ENCODE data around the gene WDHD1. TPM values are rescaled to one million over a fixed set of nuclear protein-coding genes. Genes with fewer than 3 reads are reported as not detected.
"Not testable (repeated sequence)": the region's sequence is repeated elsewhere in the genome, so short reads cannot be mapped to it uniquely, and the experiment has no call there.

Gene WDHD1
- total RNA-seq, 1 experiment from 2014 or later, result 27.5 TPM

DNA sequence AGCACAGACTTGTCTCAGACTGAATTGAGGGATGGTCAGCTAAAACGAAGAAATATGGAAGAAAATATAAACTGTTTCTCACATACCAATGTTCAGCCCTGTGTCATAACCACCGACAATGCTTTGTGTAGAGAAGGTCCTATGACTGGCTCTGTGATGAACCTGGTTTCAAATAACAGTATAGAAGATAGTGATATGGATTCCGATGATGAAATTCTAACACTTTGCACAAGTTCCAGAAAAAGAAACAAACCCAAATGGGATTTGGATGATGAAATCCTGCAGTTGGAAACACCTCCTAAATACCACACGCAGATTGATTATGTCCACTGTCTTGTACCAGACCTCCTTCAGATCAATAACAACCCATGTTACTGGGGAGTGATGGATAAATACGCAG, 16.6 kb upstream of the WDHD1 start:
- no peak overlapping the region for H3K4me3 ChIP-seq (ENCODE audit: low read depth, low read length)
- H3K4me3 Mint-ChIP-seq (ENCODE audit: unreplicated experiment), result no peak overlapping the region
- H3K9me3 ChIP-seq, result no peaks in the 10 kb centered on the region
- no peaks in the 10 kb centered on the region for H3K27me3 Mint-ChIP-seq (ENCODE audit: insufficient read depth, unreplicated experiment)
- CTCF ChIA-PET, result no interaction called here
- no peak for DNase-seq
- POLR2A ChIA-PET, result no interaction called here
- intact Hi-C loops (cut with micrococcal nuclease; ENCODE audit: unreplicated experiment), result no loop called here
- H3K27ac Mint-ChIP-seq (ENCODE audit: unreplicated experiment), result no peak overlapping the region
- peaks cover 20% of the 10 kb centered on the region for H3K36me3 Mint-ChIP-seq (ENCODE audit: insufficient read depth, unreplicated experiment)
- no TSS peak for BruUV-seq (replicated peaks)
- H3K27me3 ChIP-seq (replicated peaks; ENCODE audit: control insufficient read depth, insufficient read depth, low read length), result no peaks in the 10 kb centered on the region
- H3K36me3 ChIP-seq (ENCODE audit: control insufficient read depth, insufficient read depth, low read length), result no peaks in the 10 kb centered on the region
- no peaks in the 10 kb centered on the region for H3K9me3 Mint-ChIP-seq (ENCODE audit: unreplicated experiment)
- TF ChIP-seq, protein P1, sequence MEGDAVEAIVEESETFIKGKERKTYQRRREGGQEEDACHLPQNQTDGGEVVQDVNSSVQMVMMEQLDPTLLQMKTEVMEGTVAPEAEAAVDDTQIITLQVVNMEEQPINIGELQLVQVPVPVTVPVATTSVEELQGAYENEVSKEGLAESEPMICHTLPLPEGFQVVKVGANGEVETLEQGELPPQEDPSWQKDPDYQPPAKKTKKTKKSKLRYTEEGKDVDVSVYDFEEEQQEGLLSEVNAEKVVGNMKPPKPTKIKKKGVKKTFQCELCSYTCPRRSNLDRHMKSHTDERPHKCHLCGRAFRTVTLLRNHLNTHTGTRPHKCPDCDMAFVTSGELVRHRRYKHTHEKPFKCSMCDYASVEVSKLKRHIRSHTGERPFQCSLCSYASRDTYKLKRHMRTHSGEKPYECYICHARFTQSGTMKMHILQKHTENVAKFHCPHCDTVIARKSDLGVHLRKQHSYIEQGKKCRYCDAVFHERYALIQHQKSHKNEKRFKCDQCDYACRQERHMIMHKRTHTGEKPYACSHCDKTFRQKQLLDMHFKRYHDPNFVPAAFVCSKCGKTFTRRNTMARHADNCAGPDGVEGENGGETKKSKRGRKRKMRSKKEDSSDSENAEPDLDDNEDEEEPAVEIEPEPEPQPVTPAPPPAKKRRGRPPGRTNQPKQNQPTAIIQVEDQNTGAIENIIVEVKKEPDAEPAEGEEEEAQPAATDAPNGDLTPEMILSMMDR (IDR thresholded peaks at IDR 0.05; ENCODE audit: insufficient read depth in 1 of 2, low read depth in 1 of 2, low read length in 1 of 2, severe bottlenecking in 1 of 2, unreplicated experiment in 1 of 2), result no peak
- no peaks in the 10 kb centered on the region for H3K4me1 ChIP-seq
- no peaks in the 10 kb centered on the region for H3K4me1 Mint-ChIP-seq (ENCODE audit: low read depth, unreplicated experiment)

DNA sequence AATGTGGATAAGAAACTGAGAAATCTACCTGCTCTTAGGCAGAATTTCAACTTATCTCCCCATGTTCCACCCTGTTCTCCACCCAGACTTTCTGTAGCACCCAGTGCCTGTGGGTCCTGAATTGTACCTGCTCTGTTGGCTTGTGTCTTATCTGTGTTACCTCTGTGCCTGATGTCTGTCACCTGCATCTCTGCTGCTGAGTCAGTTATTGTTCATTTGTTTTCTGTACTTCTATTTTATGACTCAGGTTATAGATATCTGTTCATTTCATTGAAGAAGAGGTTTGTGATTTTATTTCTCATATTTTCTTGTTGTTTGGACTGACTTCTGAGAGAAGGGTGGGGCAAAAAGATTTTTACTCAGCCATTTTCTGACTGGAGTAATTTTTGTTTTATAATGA, 11.8 kb upstream of the WDHD1 start:
- peaks cover 55% of the 10 kb centered on the region for H3K36me3 Mint-ChIP-seq (ENCODE audit: insufficient read depth, unreplicated experiment)
- no peaks in the 10 kb centered on the region for H3K4me1 ChIP-seq
- TF ChIP-seq, protein P1 (IDR thresholded peaks at IDR 0.05; ENCODE audit: insufficient read depth in 1 of 2, low read depth in 1 of 2, low read length in 1 of 2, severe bottlenecking in 1 of 2, unreplicated experiment in 1 of 2), result no peak
- H3K27ac Mint-ChIP-seq (ENCODE audit: unreplicated experiment), result peak overlapping the region; percentile 25
- ChIA-PET CTCF (no interaction called here), POLR2A (interaction anchor here (1.4 kb wide), 1 partner anchor 12 kb away, joined by 5 read pairs; the partner anchor contains the start of genes SOCS4 and WDHD1)
- H3K4me1 Mint-ChIP-seq (ENCODE audit: low read depth, unreplicated experiment), result no peaks in the 10 kb centered on the region
- H3K27me3 ChIP-seq (replicated peaks; ENCODE audit: control insufficient read depth, insufficient read depth, low read length), result no peaks in the 10 kb centered on the region
- no peak for DNase-seq
- H3K4me3 Mint-ChIP-seq (ENCODE audit: unreplicated experiment), result no peak overlapping the region
- H3K36me3 ChIP-seq (ENCODE audit: control insufficient read depth, insufficient read depth, low read length), result no peaks in the 10 kb centered on the region; the same call in 1 of the 2 replicates
- no peaks in the 10 kb centered on the region for H3K9me3 ChIP-seq
- H3K9me3 Mint-ChIP-seq (ENCODE audit: unreplicated experiment), result no peaks in the 10 kb centered on the region
- BruUV-seq (replicated peaks), result no TSS peak
- H3K4me3 ChIP-seq (ENCODE audit: low read depth, low read length), result no peak overlapping the region
- no peaks in the 10 kb centered on the region for H3K27me3 Mint-ChIP-seq (ENCODE audit: insufficient read depth, unreplicated experiment)
- intact Hi-C loops (cut with micrococcal nuclease; ENCODE audit: unreplicated experiment), result no loop called here

DNA sequence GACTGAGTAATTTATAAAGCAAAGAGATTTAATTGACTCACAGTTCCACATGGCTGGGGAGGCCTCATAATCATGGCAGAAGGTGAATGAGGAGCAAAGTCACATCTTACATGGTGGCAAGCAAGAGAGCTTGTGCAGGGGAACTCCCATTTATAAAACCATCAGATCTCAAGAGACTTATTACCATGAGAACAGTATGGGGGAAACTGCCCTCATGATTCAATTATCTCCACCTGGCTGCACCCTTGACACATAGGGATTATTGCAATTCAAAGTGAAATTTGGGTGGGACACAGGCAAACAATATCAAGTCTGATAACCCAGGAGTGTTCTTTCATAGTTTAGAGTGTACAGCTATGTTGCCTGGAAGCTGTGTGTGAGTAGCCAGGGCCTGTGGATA, 11.1 kb upstream of the WDHD1 start:
- BruUV-seq (replicated peaks); H3K9me3 ChIP-seq; intact Hi-C loops (cut with micrococcal nuclease; ENCODE audit: unreplicated experiment); H3K4me1 Mint-ChIP-seq (ENCODE audit: low read depth, unreplicated experiment); CTCF ChIA-PET; H3K4me3 ChIP-seq (ENCODE audit: low read depth, low read length); H3K4me3 Mint-ChIP-seq (ENCODE audit: unreplicated experiment); H3K27ac Mint-ChIP-seq (ENCODE audit: unreplicated experiment); H3K36me3 ChIP-seq (ENCODE audit: control insufficient read depth, insufficient read depth, low read length); DNase-seq; H3K27me3 Mint-ChIP-seq (ENCODE audit: insufficient read depth, unreplicated experiment); H3K4me1 ChIP-seq; H3K9me3 Mint-ChIP-seq (ENCODE audit: unreplicated experiment); H3K27me3 ChIP-seq (replicated peaks; ENCODE audit: control insufficient read depth, insufficient read depth, low read length): not testable (repeated sequence)
- POLR2A ChIA-PET, result interaction anchor here (1.4 kb wide), 1 partner anchor 11 kb away, joined by 5 read pairs; the partner anchor contains the start of genes SOCS4 and WDHD1
- peaks cover 50% of the 10 kb centered on the region for H3K36me3 Mint-ChIP-seq (ENCODE audit: insufficient read depth, unreplicated experiment)

DNA sequence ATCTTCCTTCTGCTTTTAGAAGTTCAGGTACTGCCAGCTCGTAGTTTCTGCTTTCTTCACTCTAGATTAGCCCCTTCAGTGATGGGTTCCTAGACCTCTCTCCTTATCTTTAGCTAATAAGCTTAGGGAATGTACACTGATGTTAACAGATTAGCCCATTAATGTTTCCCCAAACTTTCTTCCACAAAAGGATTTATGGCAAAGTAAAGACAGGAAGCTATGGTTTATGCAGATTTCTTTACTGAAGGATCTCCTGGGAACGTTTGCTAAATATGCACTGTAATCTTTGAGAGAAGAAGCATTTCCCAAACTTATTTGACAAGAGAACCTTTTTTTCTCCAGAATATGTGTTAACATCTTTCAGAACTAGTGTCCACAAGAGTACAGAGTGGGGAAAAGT, 4.3 kb upstream of the WDHD1 start:
- DNase-seq, result no peak
- H3K36me3 Mint-ChIP-seq (ENCODE audit: insufficient read depth, unreplicated experiment), result peaks cover 21% of the 10 kb centered on the region
- H3K9me3 Mint-ChIP-seq (ENCODE audit: unreplicated experiment), result no peaks in the 10 kb centered on the region
- no peaks in the 10 kb centered on the region for H3K36me3 ChIP-seq (ENCODE audit: control insufficient read depth, insufficient read depth, low read length)
- intact Hi-C loops (cut with micrococcal nuclease; ENCODE audit: unreplicated experiment), result no loop called here
- ChIA-PET CTCF (interaction anchor here (1.8 kb wide), 1 partner anchor 20 kb away, joined by 5 read pairs; the partner anchor contains the start of gene MAPK1IP1L), POLR2A (interaction anchor here (0.6 kb wide), 1 partner anchor 160 kb away, joined by 11 read pairs; the partner anchor contains the start of gene DLGAP5)
- peaks cover 16% of the 10 kb centered on the region for H3K4me1 Mint-ChIP-seq (ENCODE audit: low read depth, unreplicated experiment)
- no peak overlapping the region for H3K4me3 ChIP-seq (ENCODE audit: low read depth, low read length)
- no peaks in the 10 kb centered on the region for H3K27me3 ChIP-seq (replicated peaks; ENCODE audit: control insufficient read depth, insufficient read depth, low read length)
- H3K27ac Mint-ChIP-seq (ENCODE audit: unreplicated experiment), result no peak overlapping the region
- H3K9me3 ChIP-seq, result no peaks in the 10 kb centered on the region
- BruUV-seq (replicated peaks), result no TSS peak
- H3K4me3 Mint-ChIP-seq (ENCODE audit: unreplicated experiment), result no peak overlapping the region
- TF ChIP-seq, protein P1 (IDR thresholded peaks at IDR 0.05; ENCODE audit: insufficient read depth in 1 of 2, low read depth in 1 of 2, low read length in 1 of 2, severe bottlenecking in 1 of 2, unreplicated experiment in 1 of 2), result no peak
- no peaks in the 10 kb centered on the region for H3K27me3 Mint-ChIP-seq (ENCODE audit: insufficient read depth, unreplicated experiment)
- H3K4me1 ChIP-seq, result peaks cover 23% of the 10 kb centered on the region
